Memory B cell (primary cell): ENCODE data around the gene SLC1A2.

Experiments
- ATAC-seq: fragments of 150-1000 bp; cut with Tn5 transposase; 2 replicates; pipeline ENCODE4 v1.10.0; 2021; ENCODE audit warnings: low read depth, mild to moderate bottlenecking, moderate library complexity
- DNase-seq, 2 donors: peaks; one replicate each; pipeline ENCODE4 v3.0.0; 2022; ENCODE audit warnings: low spot score in 2 of 2
- H3K27ac Mint-ChIP-seq: one replicate; pipeline ENCODE4 v1.8.0; 2022; ENCODE audit warnings: mild to moderate bottlenecking, moderate library complexity, mixed read lengths
- H3K27me3 Mint-ChIP-seq: one replicate; pipeline ENCODE4 v1.8.0; 2022; ENCODE audit warnings: mixed read lengths
- H3K36me3 Mint-ChIP-seq: one replicate; pipeline ENCODE4 v1.8.0; 2022; ENCODE audit warnings: mild to moderate bottlenecking, mixed read lengths
- H3K4me1 Mint-ChIP-seq: one replicate; pipeline ENCODE4 v1.8.0; 2022; ENCODE audit warnings: mixed read lengths
- H3K4me3 Mint-ChIP-seq: one replicate; pipeline ENCODE4 v1.8.0; 2022; ENCODE audit warnings: mild to moderate bottlenecking, moderate library complexity, mixed read lengths
- H3K9me3 Mint-ChIP-seq: one replicate; pipeline ENCODE4 v1.8.0; 2022; ENCODE audit warnings: mixed read lengths

Gene SLC1A2

GRCh38 chr11:35290876-35291275, 128.5 kb downstream of the SLC1A2 start:
- Mint-ChIP-seq H3K27ac (no peak overlapping the region), H3K4me1 (peaks cover 2% of the 10 kb centered on the region), H3K4me3 (no peak overlapping the region), H3K36me3 (no peaks in the 10 kb centered on the region), H3K9me3 (no peaks in the 10 kb centered on the region), H3K27me3 (no peaks in the 10 kb centered on the region)
- ATAC-seq = no peak
- DNase-seq = no peak

GRCh38 chr11:35289821-35290220, 129.5 kb downstream of the SLC1A2 start:
- no peak overlapping the region for H3K27ac Mint-ChIP-seq
- H3K27me3 Mint-ChIP-seq = no peaks in the 10 kb centered on the region
- no peaks in the 10 kb centered on the region for H3K36me3 Mint-ChIP-seq
- no peak overlapping the region for H3K4me3 Mint-ChIP-seq
- H3K9me3 Mint-ChIP-seq = no peaks in the 10 kb centered on the region
- no peak for DNase-seq
- peaks cover 2% of the 10 kb centered on the region for H3K4me1 Mint-ChIP-seq
- no peak for ATAC-seq

GRCh38 chr11:35288817-35289541, 130.4 kb downstream of the SLC1A2 start:
- Mint-ChIP-seq H3K27ac (no peak overlapping the region), H3K4me3 (no peak overlapping the region), H3K27me3 (no peaks in the 10 kb centered on the region), H3K4me1 (peaks cover 2% of the 10 kb centered on the region), H3K9me3 (no peaks in the 10 kb centered on the region), H3K36me3 (no peaks in the 10 kb centered on the region)
- no peak for ATAC-seq
- DNase-seq = no peak

DNA sequence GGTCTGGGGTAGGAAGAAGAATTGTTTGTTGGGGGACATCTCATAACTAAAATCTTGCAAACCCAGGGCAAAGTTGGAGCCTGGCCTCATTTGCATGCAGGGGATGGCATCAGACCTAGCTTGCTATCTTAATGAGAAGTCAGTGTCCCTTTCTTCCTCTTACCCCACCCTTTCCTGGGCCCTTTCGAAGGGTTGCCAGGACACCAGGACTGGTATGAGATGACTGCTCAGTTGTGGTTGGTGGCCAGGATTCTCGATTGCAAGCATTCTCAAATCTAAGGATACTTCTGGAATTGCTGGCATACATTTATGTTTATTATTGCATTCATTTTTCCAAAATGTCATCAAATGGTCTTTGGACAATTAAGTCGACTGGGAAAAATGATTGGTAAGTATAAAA, 131.0 kb downstream of the SLC1A2 start:
- no peaks in the 10 kb centered on the region for H3K36me3 Mint-ChIP-seq
- DNase-seq (no peak), ATAC-seq (no peak)
- H3K27me3 Mint-ChIP-seq = no peaks in the 10 kb centered on the region
- no peak overlapping the region for H3K4me3 Mint-ChIP-seq
- H3K27ac Mint-ChIP-seq = no peak overlapping the region
- H3K9me3 Mint-ChIP-seq = no peaks in the 10 kb centered on the region
- H3K4me1 Mint-ChIP-seq = peaks cover 2% of the 10 kb centered on the region

DNA sequence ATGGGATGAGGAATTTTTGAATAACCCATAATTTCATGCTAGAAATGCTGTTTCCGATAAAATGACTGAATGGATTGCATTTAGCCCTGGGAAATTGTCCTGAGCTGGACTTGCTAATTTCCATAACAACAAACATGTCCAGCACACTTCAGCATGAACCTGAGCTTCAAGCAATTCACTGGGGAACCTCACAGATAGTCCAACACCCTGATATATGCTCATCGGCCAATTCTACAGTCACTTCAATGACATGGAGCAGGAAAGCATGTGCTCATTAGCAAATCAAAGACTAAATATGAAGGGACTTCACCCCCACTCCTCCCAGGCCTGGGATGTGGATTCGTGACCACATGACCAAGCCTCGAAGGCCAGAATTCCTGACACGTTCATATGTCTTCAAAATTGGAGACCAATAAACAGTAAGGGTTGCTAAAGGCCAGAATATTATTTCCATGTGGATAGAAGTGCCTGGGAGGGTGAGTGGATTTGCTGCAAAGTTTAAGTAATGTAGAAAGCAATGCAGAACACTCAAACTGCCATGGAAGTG, 131.9 kb downstream of the SLC1A2 start:
- Mint-ChIP-seq H3K27me3 (no peaks in the 10 kb centered on the region), H3K4me1 (peaks cover 5% of the 10 kb centered on the region), H3K36me3 (no peaks in the 10 kb centered on the region), H3K27ac (no peak overlapping the region), H3K9me3 (no peaks in the 10 kb centered on the region), H3K4me3 (no peak overlapping the region)
- no peak for ATAC-seq
- DNase-seq = no peak

DNA sequence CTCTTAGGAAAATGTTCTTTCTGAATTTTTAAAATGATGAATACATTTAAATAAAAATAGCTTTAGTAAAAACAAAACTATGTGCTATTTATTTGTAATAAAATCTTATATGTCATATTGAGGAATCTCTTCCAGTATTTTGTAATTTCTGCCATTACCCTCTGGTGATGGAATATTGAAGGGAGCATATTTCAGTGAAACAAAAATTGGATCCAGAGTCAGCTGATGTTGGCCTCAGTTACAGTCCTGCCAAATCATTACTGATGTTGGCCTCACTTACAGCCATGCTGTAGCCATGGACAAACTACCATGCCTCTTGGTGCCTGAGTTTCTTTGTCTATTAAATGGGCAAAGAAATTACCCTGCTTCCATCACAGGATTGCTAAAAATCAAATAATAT, 133.2 kb downstream of the SLC1A2 start:
- Mint-ChIP-seq H3K4me3 (no peak overlapping the region), H3K36me3 (no peaks in the 10 kb centered on the region), H3K9me3 (no peaks in the 10 kb centered on the region), H3K27ac (no peak overlapping the region), H3K27me3 (no peaks in the 10 kb centered on the region), H3K4me1 (peaks cover 5% of the 10 kb centered on the region)
- DNase-seq (no peak), ATAC-seq (no peak)

GRCh38 chr11:35285471-35285870, 133.9 kb downstream of the SLC1A2 start:
- ATAC-seq (no peak), DNase-seq (no peak)
- Mint-ChIP-seq H3K4me1 (peaks cover 5% of the 10 kb centered on the region), H3K27ac (no peak overlapping the region), H3K27me3 (no peaks in the 10 kb centered on the region), H3K9me3 (no peaks in the 10 kb centered on the region), H3K36me3 (no peaks in the 10 kb centered on the region), H3K4me3 (no peak overlapping the region)

DNA sequence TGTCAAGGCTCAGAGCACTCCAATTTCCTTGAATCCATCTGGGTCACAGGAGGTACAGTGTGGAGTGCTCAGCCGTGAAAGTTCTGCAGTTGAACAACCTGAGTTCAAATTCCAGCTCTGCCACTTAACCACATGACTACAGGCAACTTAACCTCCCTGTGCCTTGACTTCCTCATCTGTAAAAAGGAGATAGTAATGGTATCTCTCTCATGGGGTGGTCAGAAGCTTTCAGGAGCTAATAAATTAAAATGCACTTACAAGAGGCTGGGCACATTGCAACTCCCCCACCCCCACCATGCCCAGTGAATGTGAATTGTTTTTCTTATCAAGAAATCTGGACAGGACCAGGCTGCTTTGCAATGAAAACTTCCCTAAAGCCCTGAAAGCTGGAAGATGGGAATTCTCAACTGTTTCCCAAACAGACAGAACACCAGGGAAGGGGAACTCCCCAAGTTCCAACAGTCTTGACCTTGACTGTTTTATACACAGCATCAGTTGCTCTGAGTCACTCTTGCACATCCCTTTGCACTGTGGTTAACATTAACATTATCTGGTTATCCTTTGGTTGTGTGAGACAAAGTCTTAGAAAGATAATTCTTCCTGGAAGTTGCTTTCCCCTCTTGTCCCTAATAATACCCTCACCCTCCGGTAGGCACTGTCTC, 137.0 kb downstream of the SLC1A2 start:
- Mint-ChIP-seq H3K27ac (no peak overlapping the region), H3K9me3 (no peaks in the 10 kb centered on the region), H3K4me3 (no peak overlapping the region), H3K27me3 (no peaks in the 10 kb centered on the region), H3K36me3 (no peaks in the 10 kb centered on the region), H3K4me1 (peaks cover 6% of the 10 kb centered on the region)
- no peak for DNase-seq
- ATAC-seq = no peak

- no peak overlapping the region for H3K4me3 Mint-ChIP-seq
- no peaks in the 10 kb centered on the region for H3K9me3 Mint-ChIP-seq
- peaks cover 6% of the 10 kb centered on the region for H3K4me1 Mint-ChIP-seq
- ATAC-seq = no peak
- no peaks in the 10 kb centered on the region for H3K27me3 Mint-ChIP-seq
- no peak overlapping the region for H3K27ac Mint-ChIP-seq
- DNase-seq = no peak
- no peaks in the 10 kb centered on the region for H3K36me3 Mint-ChIP-seq
Measured at GRCh38 chr11:35281169-35281688, 138.1 kb downstream of the SLC1A2 start.

DNA sequence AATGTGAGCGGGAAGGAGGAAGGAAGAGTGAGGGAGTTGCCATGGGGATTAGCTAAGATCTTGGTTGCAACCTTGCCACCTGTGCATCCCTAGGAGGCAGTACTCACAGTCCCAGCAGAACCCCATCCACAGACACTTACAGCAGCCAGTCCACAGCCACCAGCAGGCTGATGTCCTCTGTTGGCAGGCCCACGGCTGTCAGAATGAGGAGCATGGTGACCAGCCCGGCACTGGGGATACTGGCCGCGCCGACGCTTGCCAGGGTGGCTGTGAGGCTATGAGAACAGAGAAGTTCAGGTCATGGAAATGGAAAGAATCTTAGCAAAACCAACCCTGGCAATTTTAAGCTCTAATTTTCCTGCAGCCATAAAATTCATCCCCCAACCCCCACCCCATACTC, 138.6 kb downstream of the SLC1A2 start:
- DNase-seq (no peak), ATAC-seq (no peak)
- Mint-ChIP-seq H3K36me3 (no peaks in the 10 kb centered on the region), H3K4me3 (no peak overlapping the region), H3K9me3 (no peaks in the 10 kb centered on the region), H3K4me1 (peaks cover 6% of the 10 kb centered on the region), H3K27me3 (no peaks in the 10 kb centered on the region), H3K27ac (no peak overlapping the region)

DNA sequence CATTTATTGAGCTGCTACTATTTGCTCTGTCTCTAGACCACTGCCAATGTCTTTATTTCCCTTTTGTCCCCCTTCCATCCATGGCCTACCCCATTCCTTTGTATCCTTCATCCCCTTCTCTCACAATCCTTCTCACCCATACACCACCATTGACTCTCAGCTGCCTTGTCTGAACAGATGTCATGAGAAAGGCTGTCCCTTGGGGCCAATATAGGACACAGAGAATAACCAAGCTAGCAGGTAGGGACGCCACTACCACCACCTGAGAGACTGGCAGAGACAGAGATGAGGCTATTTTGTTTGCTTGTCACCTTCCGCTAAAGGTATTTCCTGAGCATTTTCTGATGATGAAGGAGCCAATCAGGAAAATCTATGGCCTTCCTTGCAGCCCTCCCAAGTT, 141.5 kb downstream of the SLC1A2 start:
- H3K4me3 Mint-ChIP-seq = no peak overlapping the region
- H3K27ac Mint-ChIP-seq = no peak overlapping the region
- DNase-seq = no peak

DNA sequence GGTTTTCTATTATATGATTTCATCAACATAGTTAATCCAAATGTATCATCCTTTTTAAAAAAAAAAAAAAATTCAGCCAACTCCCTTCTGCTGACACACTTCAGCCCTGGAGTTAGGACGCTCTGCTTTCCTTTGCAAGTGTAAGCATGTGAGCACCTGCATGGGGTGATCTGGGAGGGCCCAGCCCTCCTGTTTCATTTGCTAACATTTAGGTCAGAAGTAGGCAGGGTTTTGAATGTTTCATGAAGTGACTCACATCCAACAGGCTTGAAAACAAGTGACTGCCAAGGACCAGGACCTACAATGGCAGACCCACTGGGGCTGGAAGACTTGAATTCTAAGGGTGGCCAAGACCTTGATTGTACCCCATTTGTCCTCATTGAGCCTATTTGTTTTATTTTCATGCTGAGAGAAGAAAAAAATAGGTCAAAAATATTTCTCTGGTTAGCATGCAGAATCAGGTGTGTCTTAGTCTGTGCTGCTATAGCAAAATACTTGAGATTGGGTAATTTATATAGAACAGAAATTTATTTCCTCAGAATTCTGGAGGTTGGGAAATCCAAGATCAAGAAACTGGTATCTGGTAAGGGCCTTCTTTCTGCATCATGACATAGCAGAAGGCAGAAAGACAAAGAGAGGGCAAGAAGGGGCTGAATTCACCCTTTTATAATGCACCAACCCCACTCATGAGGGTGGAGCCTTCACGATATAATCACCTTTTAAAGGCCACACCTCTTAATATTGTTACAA, 142.8 kb downstream of the SLC1A2 start:
- no peak overlapping the region for H3K27ac Mint-ChIP-seq
- no peaks in the 10 kb centered on the region for H3K9me3 Mint-ChIP-seq
- no peak for DNase-seq
- H3K27me3 Mint-ChIP-seq = no peaks in the 10 kb centered on the region
- no peak overlapping the region for H3K4me3 Mint-ChIP-seq
- no peaks in the 10 kb centered on the region for H3K36me3 Mint-ChIP-seq
- no peak for ATAC-seq
- H3K4me1 Mint-ChIP-seq = peaks cover 9% of the 10 kb centered on the region

More for the DNA sequence above, 141.5 kb downstream of the SLC1A2 start:
- Mint-ChIP-seq H3K9me3 (no peaks in the 10 kb centered on the region), H3K4me1 (peaks cover 6% of the 10 kb centered on the region), H3K27me3 (no peaks in the 10 kb centered on the region), H3K36me3 (no peaks in the 10 kb centered on the region)
- peak; percentile 51 for ATAC-seq

- Mint-ChIP-seq H3K9me3 (no peaks in the 10 kb centered on the region), H3K4me1 (peaks cover 16% of the 10 kb centered on the region), H3K4me3 (no peak overlapping the region), H3K27ac (no peak overlapping the region), H3K27me3 (no peaks in the 10 kb centered on the region), H3K36me3 (no peaks in the 10 kb centered on the region)
- ATAC-seq = no peak
- no peak for DNase-seq
Measured at GRCh38 chr11:35275786-35276170, 143.6 kb downstream of the SLC1A2 start.
